ENCODE measurements around the gene ZNF423. TPM values are rescaled to one million over a fixed set of nuclear protein-coding genes. Genes with fewer than 3 reads are reported as not detected.

ZNF423 gene
- total and polyA plus RNA-seq, 9 of the 15 experiments (the other 6 are each of a cell fraction or from before 2014, with no cell fraction given): not detected

DNA sequence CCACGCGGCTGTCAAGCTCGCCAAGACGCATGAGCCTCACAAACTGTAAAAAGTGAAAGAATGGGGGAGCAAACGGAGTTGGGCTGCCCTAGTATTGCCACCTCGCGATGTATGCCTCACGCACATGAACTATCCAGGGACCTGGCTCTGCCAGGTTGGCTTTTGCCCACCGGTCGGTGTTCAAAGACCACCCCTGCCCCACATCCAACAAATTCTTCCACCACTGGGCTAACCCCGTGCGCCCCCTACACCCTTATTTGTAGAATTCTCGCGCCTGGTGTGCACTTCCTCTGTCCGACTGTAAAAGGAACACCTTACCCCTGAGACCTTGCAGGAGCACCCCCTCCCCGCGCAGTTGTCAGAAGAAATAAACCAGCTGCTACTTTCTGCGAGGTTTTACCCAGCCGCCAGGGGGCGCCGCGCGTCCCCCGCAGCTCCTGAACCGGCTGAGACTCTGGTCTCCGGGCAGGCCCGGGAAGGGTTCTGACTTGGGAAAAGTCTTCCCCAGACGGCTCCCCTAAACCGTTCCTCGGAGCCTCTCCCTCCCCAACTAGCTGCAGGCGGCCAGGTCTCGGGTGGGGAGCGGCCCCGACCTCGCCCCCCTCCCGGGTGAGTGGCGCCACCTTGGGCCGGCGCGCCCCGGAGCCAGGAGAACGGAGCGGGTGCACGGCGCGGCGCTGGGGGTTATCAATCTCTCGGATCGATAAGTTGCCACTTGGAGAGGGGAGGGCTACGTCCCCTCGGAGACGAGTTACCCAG, 1.7 kb upstream of the ZNF423 start (continued):
- TF ChIP-seq ZNF764 (CRISPR knock-in tag; IDR thresholded peaks at IDR 0.05; ENCODE audit: low read depth): no peak
- peak; percentile 40 to 66 for TF ChIP-seq RAD21 (CRISPR knock-in tag; conservative IDR thresholded peaks at IDR 0.05 in 1 of 2, IDR thresholded peaks at IDR 0.05 in 1 of 2)
- TF ChIP-seq TFAP4 (CRISPR knock-in tag; IDR thresholded peaks at IDR 0.05; ENCODE audit: borderline replicate concordance): peak; percentile 81; the same call in 1 of the 2 replicates
- TF ChIP-seq VEZF1 (CRISPR knock-in tag; IDR thresholded peaks at IDR 0.05): peak; percentile 65
- TF ChIP-seq RB1 (IDR thresholded peaks at IDR 0.05; ENCODE audit: low read depth): no peak
- TF ChIP-seq GABPB2 (CRISPR knock-in tag; conservative IDR thresholded peaks at IDR 0.05): no peak
- TF ChIP-seq, protein P1, sequence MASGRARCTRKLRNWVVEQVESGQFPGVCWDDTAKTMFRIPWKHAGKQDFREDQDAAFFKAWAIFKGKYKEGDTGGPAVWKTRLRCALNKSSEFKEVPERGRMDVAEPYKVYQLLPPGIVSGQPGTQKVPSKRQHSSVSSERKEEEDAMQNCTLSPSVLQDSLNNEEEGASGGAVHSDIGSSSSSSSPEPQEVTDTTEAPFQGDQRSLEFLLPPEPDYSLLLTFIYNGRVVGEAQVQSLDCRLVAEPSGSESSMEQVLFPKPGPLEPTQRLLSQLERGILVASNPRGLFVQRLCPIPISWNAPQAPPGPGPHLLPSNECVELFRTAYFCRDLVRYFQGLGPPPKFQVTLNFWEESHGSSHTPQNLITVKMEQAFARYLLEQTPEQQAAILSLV (tag; IDR thresholded peaks at IDR 0.05): no peak
- TF ChIP-seq ZNF551 (CRISPR knock-in tag; IDR thresholded peaks at IDR 0.05): no peak
- TF ChIP-seq, protein P2, sequence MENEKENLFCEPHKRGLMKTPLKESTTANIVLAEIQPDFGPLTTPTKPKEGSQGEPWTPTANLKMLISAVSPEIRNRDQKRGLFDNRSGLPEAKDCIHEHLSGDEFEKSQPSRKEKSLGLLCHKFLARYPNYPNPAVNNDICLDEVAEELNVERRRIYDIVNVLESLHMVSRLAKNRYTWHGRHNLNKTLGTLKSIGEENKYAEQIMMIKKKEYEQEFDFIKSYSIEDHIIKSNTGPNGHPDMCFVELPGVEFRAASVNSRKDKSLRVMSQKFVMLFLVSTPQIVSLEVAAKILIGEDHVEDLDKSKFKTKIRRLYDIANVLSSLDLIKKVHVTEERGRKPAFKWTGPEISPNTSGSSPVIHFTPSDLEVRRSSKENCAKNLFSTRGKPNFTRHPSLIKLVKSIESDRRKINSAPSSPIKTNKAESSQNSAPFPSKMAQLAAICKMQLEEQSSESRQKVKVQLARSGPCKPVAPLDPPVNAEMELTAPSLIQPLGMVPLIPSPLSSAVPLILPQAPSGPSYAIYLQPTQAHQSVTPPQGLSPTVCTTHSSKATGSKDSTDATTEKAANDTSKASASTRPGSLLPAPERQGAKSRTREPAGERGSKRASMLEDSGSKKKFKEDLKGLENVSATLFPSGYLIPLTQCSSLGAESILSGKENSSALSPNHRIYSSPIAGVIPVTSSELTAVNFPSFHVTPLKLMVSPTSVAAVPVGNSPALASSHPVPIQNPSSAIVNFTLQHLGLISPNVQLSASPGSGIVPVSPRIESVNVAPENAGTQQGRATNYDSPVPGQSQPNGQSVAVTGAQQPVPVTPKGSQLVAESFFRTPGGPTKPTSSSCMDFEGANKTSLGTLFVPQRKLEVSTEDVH (IDR thresholded peaks at IDR 0.05; ENCODE audit: low read depth, partially characterized antibody): no peak
- no peak for TF ChIP-seq OTX1 (CRISPR knock-in tag; IDR thresholded peaks at IDR 0.05)
- no peak for TF ChIP-seq RBM34 (IDR thresholded peaks at IDR 0.05; ENCODE audit: borderline replicate concordance, insufficient read depth, low read length)
- TF ChIP-seq STAG1 (CRISPR knock-in tag; IDR thresholded peaks at IDR 0.05; ENCODE audit: borderline replicate concordance): no peak
- TF ChIP-seq ZKSCAN8 (CRISPR knock-in tag; IDR thresholded peaks at IDR 0.05): no peak
- TF ChIP-seq ASH1L (IDR thresholded peaks at IDR 0.05; ENCODE audit: borderline replicate concordance, low read depth, partially characterized antibody): no peak
- TF ChIP-seq YBX1 (IDR thresholded peaks at IDR 0.05): no peak
- no peak for TF ChIP-seq HLTF (IDR thresholded peaks at IDR 0.05)
- TF ChIP-seq SP1 (CRISPR knock-in tag; IDR thresholded peaks at IDR 0.05): no peak
- TF ChIP-seq, protein P3, sequence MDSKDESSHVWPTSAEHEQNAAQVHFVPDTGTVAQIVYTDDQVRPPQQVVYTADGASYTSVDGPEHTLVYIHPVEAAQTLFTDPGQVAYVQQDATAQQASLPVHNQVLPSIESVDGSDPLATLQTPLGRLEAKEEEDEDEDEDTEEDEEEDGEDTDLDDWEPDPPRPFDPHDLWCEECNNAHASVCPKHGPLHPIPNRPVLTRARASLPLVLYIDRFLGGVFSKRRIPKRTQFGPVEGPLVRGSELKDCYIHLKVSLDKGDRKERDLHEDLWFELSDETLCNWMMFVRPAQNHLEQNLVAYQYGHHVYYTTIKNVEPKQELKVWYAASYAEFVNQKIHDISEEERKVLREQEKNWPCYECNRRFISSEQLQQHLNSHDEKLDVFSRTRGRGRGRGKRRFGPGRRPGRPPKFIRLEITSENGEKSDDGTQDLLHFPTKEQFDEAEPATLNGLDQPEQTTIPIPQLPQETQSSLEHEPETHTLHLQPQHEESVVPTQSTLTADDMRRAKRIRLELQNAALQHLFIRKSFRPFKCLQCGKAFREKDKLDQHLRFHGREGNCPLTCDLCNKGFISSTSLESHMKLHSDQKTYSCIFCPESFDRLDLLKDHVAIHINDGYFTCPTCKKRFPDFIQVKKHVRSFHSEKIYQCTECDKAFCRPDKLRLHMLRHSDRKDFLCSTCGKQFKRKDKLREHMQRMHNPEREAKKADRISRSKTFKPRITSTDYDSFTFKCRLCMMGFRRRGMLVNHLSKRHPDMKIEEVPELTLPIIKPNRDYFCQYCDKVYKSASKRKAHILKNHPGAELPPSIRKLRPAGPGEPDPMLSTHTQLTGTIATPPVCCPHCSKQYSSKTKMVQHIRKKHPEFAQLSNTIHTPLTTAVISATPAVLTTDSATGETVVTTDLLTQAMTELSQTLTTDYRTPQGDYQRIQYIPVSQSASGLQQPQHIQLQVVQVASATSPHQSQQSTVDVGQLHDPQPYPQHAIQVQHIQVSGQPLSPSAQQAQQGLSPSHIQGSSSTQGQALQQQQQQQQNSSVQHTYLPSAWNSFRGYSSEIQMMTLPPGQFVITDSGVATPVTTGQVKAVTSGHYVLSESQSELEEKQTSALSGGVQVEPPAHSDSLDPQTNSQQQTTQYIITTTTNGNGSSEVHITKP (IDR thresholded peaks at IDR 0.05; ENCODE audit: partially characterized antibody): no peak
